ENCODE data around the gene EXOC7.

Gene EXOC7

DNA sequence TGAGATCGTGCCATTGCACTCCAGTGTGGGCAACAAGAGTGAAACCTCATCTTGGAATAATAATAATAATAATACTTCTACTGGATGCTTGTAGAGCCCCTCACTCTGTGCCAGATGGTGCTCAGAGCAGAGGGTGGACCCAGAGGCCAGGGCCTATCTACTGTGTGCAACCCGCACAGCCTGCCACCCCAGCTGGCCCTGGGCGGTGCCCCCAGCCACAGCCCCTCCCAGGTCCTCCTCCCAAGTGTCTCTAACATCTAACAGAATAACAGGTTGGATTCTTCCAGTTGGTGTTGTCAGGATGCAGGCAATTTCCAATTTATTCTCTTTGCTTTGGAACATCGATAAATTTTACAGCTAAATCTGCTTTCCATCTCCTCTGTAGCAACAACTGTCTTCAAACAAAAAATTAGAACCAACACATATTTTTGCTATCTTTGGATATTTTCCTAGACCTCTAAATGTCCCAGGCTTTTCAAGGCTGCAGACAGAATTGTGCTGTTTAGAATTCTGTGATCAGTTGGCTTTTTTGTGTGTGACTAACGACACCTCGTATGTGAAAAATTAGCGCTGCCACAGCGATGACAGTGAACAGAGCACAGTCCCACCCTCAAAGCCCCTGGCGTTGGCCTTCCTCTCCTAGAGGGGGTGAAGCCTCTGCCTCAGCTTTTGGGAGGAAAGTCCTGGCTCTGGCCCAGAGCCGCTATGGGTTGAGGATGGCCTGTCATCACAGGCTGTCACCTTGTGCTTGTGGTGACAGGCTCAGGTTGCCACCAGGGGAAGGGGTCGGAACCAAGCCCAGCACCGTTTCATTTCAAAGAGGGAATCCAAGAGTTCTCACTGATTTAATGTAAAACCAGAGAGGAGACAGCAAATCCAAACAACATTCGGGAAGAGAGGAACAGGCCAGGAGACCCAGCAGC, 68.9 kb downstream of the EXOC7 start:
- no peak for DNase-seq

DNA sequence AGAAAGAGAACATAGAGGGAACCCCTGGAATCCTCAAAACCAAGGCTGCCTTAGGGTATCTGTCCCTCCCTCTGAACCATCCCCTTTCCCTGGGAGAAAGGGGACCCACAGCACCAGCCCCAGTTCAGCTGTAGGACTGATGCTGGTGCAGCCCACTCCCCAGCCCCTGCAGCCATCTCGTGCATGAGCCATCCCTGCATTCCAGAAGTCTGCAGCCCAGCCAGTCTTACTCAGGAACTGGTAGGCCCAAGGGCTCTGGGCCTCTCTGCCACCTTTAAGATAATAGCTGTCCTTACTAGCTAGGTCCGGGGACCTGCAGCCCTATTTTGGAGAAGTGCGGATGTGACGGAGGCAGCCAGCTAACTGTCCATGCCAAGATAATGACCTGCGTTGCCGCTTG, 70.4 kb downstream of the EXOC7 start:
- DNase-seq: no peak

DNA sequence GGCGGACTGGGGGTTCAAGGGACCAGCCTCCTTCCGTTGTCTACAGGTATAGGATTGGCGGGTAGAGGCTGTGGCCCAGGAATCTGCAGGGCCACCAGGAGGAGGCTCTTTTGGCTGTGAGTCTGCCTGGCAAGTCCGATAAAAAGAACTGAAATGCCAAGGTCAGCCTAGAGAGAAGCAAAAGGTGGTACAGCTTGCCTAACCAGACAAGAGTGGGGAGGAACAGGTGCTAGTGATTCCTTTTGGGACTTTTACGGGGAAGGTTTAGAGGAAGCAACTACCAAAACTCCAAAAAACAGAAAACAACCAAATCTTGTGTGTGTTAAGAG, 70.8 kb downstream of the EXOC7 start:
- DNase-seq: no peak

DNA sequence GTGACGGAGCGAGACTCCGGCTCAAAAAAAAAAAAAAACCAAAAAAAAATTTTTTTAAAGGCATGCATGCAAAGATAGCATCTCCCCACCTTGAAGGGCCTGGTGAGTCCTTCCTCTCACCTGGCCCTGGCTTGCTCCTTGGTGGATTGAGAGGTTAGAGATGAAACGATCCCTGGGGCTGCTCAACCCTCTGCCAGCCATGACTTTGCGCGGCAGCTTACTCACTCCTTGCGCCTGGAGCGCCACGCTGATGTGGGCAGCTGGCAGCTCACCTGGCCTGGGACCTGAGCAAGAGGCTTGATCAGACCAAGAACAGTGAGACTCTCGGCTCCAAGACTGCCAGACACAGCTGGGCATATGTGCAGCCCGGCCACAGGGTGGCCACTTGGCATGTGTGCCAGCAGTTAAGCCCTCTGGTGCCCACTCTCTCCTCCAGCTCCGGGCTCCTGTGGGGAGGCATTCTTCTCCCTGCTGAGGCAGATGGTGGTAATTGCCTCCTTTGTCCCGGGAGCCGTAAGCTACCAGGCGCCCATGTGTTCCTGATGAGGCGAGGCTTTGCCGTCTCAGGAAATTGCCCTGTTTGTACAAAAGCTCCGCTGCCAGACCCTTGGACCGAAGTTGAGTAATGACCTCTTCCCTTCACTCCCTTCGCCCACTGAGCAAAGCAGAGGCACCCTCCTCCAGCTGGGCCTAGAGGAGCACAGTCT, 71.4 kb downstream of the EXOC7 start:
- DNase-seq: no peak
